K562 (cell line): ENCODE data around the gene COL26A1. TPM values are rescaled to one million over a fixed set of nuclear protein-coding genes. Genes with fewer than 3 reads are reported as not detected.

Experiments used
- ATAC-seq: fragments of 200-7000 bp; cut with Tn5 transposase; 3 replicates; pipeline ENCODE4 v1.9.1; 2020; ENCODE audit warnings: moderate library complexity
- BruUV-seq: library from RNA; stranded (reverse); fragments of 400-500 nt; replicated peaks from 2 replicates; lab custom pipeline; 2021; lab: Mats Ljungman, UMichigan
- CTCF ChIA-PET: fragments of 300-600 bp; formaldehyde crosslinking; extraction: SDS; loops from one replicate; lab custom pipeline; 2021; ENCODE audit warnings: low intra/inter-chr PET ratio; lab: Yijun Ruan, JAX
- POLR2A ChIA-PET: fragments of 300-600, 350-650 bp; sonication (Branson Sonifier 250); formaldehyde crosslinking; extraction: SDS; loops from one replicate; lab custom pipeline; 2021; ENCODE audit warnings: antibody characterized with exemption, inconsistent platforms; lab: Yijun Ruan, JAX
- DNase-seq, 4 experiments: peaks; one replicate each; pipeline versions ENCODE4 v3.0.0 to v3.0.0-alpha.2; 2011 to 2018; ENCODE audit warnings: low spot score in 3 of 4, mixed read lengths in 3 of 4; ENCODE audit errors: extremely low read depth in 1 of 4
- FAIRE-seq: peaks from 2 replicates; lab custom pipeline; 2011; peaks lifted over from hg19 to GRCh38; lab: Jason Lieb, UNC
- H2AFZ ChIP-seq: 2 replicates; pipeline ENCODE4 v1.6.0; 2011; ENCODE audit warnings: low read depth, low read length, control low read depth, inconsistent platforms
- H3K27ac ChIP-seq: fragments of 200-600 bp; 3 replicates; pipeline ENCODE4 v1.8.0; 2011; ENCODE audit warnings: low read depth, mild to moderate bottlenecking, control low read depth, inconsistent platforms, low read length, moderate library complexity, mixed read lengths; ENCODE audit errors: extremely low read depth
- H3K27me3 ChIP-seq, 2 experiments: fragments of 300-600 bp in 1 of 2; 2 replicates in 1 of 2; 3 replicates in 1 of 2; pipeline versions ENCODE4 v1.6.0 to v1.8.0; 2011; ENCODE audit warnings: inconsistent platforms in 2 of 2, low read length in 2 of 2, mild to moderate bottlenecking in 1 of 2, mixed read lengths in 1 of 2, moderate library complexity in 1 of 2; ENCODE audit not compliant: control insufficient read depth in 2 of 2, insufficient read depth in 2 of 2
- H3K36me3 ChIP-seq: fragments of 300-600 bp; 3 replicates; pipeline ENCODE4 v1.8.0; 2011; ENCODE audit warnings: mild to moderate bottlenecking, low read length, inconsistent platforms; ENCODE audit not compliant: control insufficient read depth, insufficient read depth
- H3K4me1 ChIP-seq, 2 experiments: fragments of 200-600 bp in 1 of 2; replicated peaks in 1 of 2; 2 replicates in 1 of 2; 3 replicates in 1 of 2; pipeline versions ENCODE4 v1.5.1 to v1.8.0; 2011; ENCODE audit warnings: inconsistent platforms in 2 of 2, low read length in 2 of 2, mild to moderate bottlenecking in 1 of 2, mixed read lengths in 1 of 2, moderate library complexity in 1 of 2; ENCODE audit not compliant: control insufficient read depth in 2 of 2, insufficient read depth in 2 of 2
- H3K4me2 ChIP-seq: 2 replicates; pipeline ENCODE4 v1.6.1; 2011; ENCODE audit warnings: low read length, control low read depth, inconsistent platforms, mixed read lengths; ENCODE audit not compliant: insufficient read depth
- H3K4me3 ChIP-seq: fragments of 200-600 bp; sonication (generic), shearing (Covaris generic); 2 replicates; pipeline ENCODE4 v1.5.1; 2016; ENCODE audit warnings: control low read depth, inconsistent platforms
- H3K79me2 ChIP-seq: fragments of 200-600 bp; 3 replicates; pipeline ENCODE4 v1.8.0; 2011; ENCODE audit warnings: low read length, inconsistent platforms; ENCODE audit not compliant: control insufficient read depth, insufficient read depth
- H3K9ac ChIP-seq, 2 experiments: 2 replicates each; pipeline versions ENCODE4 v1.6.0 to v1.6.1; 2011; ENCODE audit warnings: low read depth in 2 of 2, low read length in 2 of 2, control low read depth in 1 of 2, inconsistent platforms in 1 of 2, mild to moderate bottlenecking in 1 of 2, mixed read lengths in 1 of 2; ENCODE audit not compliant: insufficient read depth in 1 of 2
- H3K9me1 ChIP-seq: one replicate; pipeline ENCODE4 v1.6.0; 2011; ENCODE audit warnings: inconsistent platforms, mild to moderate bottlenecking, low read length, moderate library complexity; ENCODE audit not compliant: control insufficient read depth, insufficient read depth
- H3K9me3 ChIP-seq: replicated peaks from 2 replicates; pipeline ENCODE4 v1.5.1; 2011; ENCODE audit warnings: low read depth, low read length, inconsistent platforms; ENCODE audit not compliant: control insufficient read depth, insufficient read depth
- H4K20me1 ChIP-seq: replicated peaks from 2 replicates; pipeline ENCODE4 v1.6.1; 2011; ENCODE audit warnings: low read length, inconsistent platforms, mixed read lengths; ENCODE audit not compliant: control insufficient read depth, insufficient read depth
- ARNT ChIP-seq, 2 experiments: fragments of 450-650 bp; IDR thresholded peaks; 2 replicates each; pipeline ENCODE4 v1.6.1; 2016; ENCODE audit warnings: mild to moderate bottlenecking in 1 of 2
- BACH1 ChIP-seq: fragments of 200-800 bp; sonication (Bioruptor generic); IDR thresholded peaks from 2 replicates; pipeline ENCODE4 v1.6.1; 2016; ENCODE audit warnings: missing genetic modification characterization, missing compliant biosample characterization
- CHCHD3 ChIP-seq: fragments of 250-450 bp; sonication (Bioruptor Pico); IDR thresholded peaks from 2 replicates; pipeline ENCODE4 v2.1.2; 2022; ENCODE audit warnings: mild to moderate bottlenecking
- ETV5 ChIP-seq: sonication (generic); formaldehyde crosslinking; IDR thresholded peaks from 2 replicates; pipeline ENCODE4 v1.4.0; 2020; ENCODE audit warnings: low read depth, mild to moderate bottlenecking, missing genetic modification reagents
- OTX1 ChIP-seq: fragments of 450-650 bp; formaldehyde crosslinking; IDR thresholded peaks from 2 replicates; pipeline ENCODE4 v1.4.0; 2022; ENCODE audit warnings: mild to moderate bottlenecking
- POLR2A ChIP-seq: fragments of 450-650 bp; conservative IDR thresholded peaks from 2 replicates; pipeline ENCODE4 v1.6.1; 2016
- PTTG1 ChIP-seq: fragments of 450-650 bp; IDR thresholded peaks from 2 replicates; pipeline ENCODE4 v1.6.1; 2016; ENCODE audit warnings: low read depth, mild to moderate bottlenecking, missing genetic modification characterization, missing compliant biosample characterization
- SNIP1 ChIP-seq: fragments of 450-650 bp; IDR thresholded peaks from 2 replicates; pipeline ENCODE4 v1.7.1; 2017; ENCODE audit warnings: low read depth, mild to moderate bottlenecking
- STAT5B ChIP-seq: fragments of 250-450 bp; sonication (Bioruptor Pico); IDR thresholded peaks from 2 replicates; pipeline ENCODE4 v1.8.0; 2021; ENCODE audit warnings: mild to moderate bottlenecking, inconsistent platforms
- ZNF175 ChIP-seq: fragments of 200-800 bp; sonication (Bioruptor generic); IDR thresholded peaks from 2 replicates; pipeline ENCODE4 v1.6.1; 2016; ENCODE audit warnings: low read depth, mild to moderate bottlenecking, missing genetic modification characterization, missing compliant biosample characterization
- ZNF76 ChIP-seq: fragments of 250-450 bp; sonication (Bioruptor Pico); IDR thresholded peaks from 2 replicates; pipeline ENCODE4 v1.4.0; 2020; ENCODE audit warnings: mild to moderate bottlenecking, moderate library complexity, borderline replicate concordance
- WGBS: fragments of 100-300 bp; shearing (Covaris generic); methylation state at CpG from one replicate; pipeline ENCODE4 v1.1.6; 2016; ENCODE audit warnings: low coverage, mixed read lengths; ENCODE audit not compliant: insufficient coverage; ENCODE audit errors: missing lambda C conversion rate; 5-methylcytosine and 5-hydroxymethylcytosine counted together
- in situ Hi-C: fragments of 300-500 bp; cut with MboI; formaldehyde crosslinking; loops from 4 replicates; pipeline ENCODE4 v1.15.0; 2018; ENCODE audit warnings: inconsistent platforms, mixed read lengths
- intact Hi-C: fragments of 100-400 bp; cut with micrococcal nuclease; formaldehyde crosslinking; loops from 2 replicates; pipeline ENCODE4 v1.14.2; 2022
- polyA plus RNA-seq, 8 experiments: library from polyadenylated mRNA; depleted of rRNA in 4 of 8; stranded (reverse) in 5 of 8; unstranded in 3 of 8; fragments of >200 nt; fragmentation: Nextera tagmentation in 2 of 8; fragmentation: Illumina TruSeq in 1 of 8; extraction: Ambion mirVana in 2 of 8; extraction: Trizol in 1 of 8; gene quantifications; 2 replicates each; pipeline versions ENCODE4 v1.2.1 to v1.2.3, GENCODE V29; 2011 to 2014; ENCODE audit warnings: inconsistent platforms in 1 of 8, missing spikeins in 1 of 8
- total RNA-seq, 7 experiments: library from RNA; depleted of rRNA in 6 of 7; stranded (reverse); fragments of >200 nt in 6 of 7; fragmentation: Illumina TruSeq in 2 of 7; extraction: Trizol in 2 of 7; gene quantifications; 2 replicates each; pipeline versions ENCODE4 v1.2.1 to v1.2.3, GENCODE V29; 2011 to 2021; ENCODE audit warnings: low replicate concordance in 1 of 7
- TF ChIP-seq, protein P1 (sequence below): fragments of 250-450 bp; sonication (Bioruptor Pico); IDR thresholded peaks from 2 replicates; pipeline ENCODE4 v1.8.0; 2022; ENCODE audit warnings: inconsistent platforms

The COL26A1 gene
- total and polyA plus RNA-seq, 9 of the 15 experiments (the other 6 are each of a cell fraction or from before 2014, with no cell fraction given): 0.04 to 0.39 (median 0.07) TPM; not detected in 5

DNA sequence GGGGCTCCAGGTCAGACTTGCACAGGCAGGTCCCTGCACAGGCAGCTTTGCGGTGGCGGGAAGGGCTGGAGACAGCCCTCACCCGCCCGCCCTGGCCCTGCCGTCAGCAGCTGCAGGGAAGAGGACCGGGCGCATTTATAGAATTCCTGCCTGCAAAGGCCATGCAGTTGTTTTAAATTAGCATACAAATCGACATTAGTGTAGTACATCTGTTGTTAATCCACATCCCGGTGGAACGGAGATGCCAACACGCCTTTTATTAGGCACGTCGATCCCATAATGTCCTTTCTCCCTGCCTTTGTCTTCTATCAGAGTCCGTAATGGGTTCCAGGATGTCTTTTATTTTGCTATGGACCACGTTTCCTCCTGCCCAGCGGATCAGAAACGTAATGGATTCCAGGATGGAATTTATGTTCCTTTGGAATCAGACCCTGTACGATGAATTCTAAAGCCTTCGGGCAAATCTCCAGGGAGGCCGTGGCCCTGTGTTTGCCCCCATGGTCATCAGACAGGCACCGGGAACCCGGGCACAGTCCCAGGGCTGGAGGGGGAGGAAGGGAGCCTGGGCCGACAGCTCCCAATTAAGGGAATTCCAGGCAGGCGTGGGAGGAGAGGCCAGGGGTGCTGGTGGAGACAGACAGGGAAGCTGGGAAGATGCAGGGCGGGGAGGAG lies 123.9 kb downstream of the COL26A1 start:
- Histone ChIP-seq H3K9me3 (no peaks in the 10 kb centered on the region), H2AFZ (no peak overlapping the region), H3K4me3 (no peak overlapping the region), H3K27ac (no peak overlapping the region), H3K9me1 (no peaks in the 10 kb centered on the region), H3K79me2 (no peaks in the 10 kb centered on the region), H3K36me3 (no peaks in the 10 kb centered on the region), H3K9ac (no peak overlapping the region), H3K27me3 (peaks cover 28 to 52% of the 10 kb centered on the region in 2 experiments; a peak in 4 of 5 replicates), H3K4me2 (no peak overlapping the region), H4K20me1 (peaks cover 11% of the 10 kb centered on the region; the same call in 1 of the 2 replicates), H3K4me1 (no peaks in the 10 kb centered on the region)
- ATAC-seq (no peak), FAIRE-seq (no peak), DNase-seq (no peak)
- BruUV-seq: no TSS peak
- POLR2A ChIA-PET: interaction anchor here (0.5 kb wide), 1 partner anchor 42 kb away, joined by 3 read pairs; no protein-coding TSS in a partner anchor
- CTCF ChIA-PET: no interaction called here
- WGBS: 3% methylated on average over 25 of the region's 25 CpGs
- TF ChIP-seq BACH1 (tag): no peak
- TF ChIP-seq ZNF76 (CRISPR knock-in tag): no peak
- no peak for TF ChIP-seq ZNF175 (CRISPR knock-in tag)
- no peak for TF ChIP-seq ARNT (IDR thresholded peaks at IDR 0.05)
- TF ChIP-seq ETV5 (CRISPR knock-in tag): no peak
- TF ChIP-seq, protein P1, sequence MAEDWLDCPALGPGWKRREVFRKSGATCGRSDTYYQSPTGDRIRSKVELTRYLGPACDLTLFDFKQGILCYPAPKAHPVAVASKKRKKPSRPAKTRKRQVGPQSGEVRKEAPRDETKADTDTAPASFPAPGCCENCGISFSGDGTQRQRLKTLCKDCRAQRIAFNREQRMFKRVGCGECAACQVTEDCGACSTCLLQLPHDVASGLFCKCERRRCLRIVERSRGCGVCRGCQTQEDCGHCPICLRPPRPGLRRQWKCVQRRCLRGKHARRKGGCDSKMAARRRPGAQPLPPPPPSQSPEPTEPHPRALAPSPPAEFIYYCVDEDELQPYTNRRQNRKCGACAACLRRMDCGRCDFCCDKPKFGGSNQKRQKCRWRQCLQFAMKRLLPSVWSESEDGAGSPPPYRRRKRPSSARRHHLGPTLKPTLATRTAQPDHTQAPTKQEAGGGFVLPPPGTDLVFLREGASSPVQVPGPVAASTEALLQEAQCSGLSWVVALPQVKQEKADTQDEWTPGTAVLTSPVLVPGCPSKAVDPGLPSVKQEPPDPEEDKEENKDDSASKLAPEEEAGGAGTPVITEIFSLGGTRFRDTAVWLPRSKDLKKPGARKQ (CRISPR knock-in tag): no peak
- no peak for TF ChIP-seq OTX1 (CRISPR knock-in tag)
- TF ChIP-seq PTTG1 (tag): no peak
- no peak for TF ChIP-seq POLR2A
- TF ChIP-seq STAT5B (CRISPR knock-in tag): no peak
- TF ChIP-seq CHCHD3 (CRISPR knock-in tag): no peak
- TF ChIP-seq SNIP1: no peak
- in situ Hi-C loops (no loop called here), intact Hi-C loops (no loop called here)
